Panc1 (cell line): ENCODE measurements around the gene UNC119B.

Experiments
- CTCF ChIP-seq: fragments of 450-650 bp; IDR thresholded peaks from 2 replicates; pipeline ENCODE4 v1.5.1; 2017; ENCODE audit warnings: mild to moderate bottlenecking
- POLR2AphosphoS5 ChIP-seq: IDR thresholded peaks from 2 replicates; pipeline ENCODE4 v1.6.1; 2012; ENCODE audit warnings: mild to moderate bottlenecking, low read depth, low read length, moderate library complexity
- REST ChIP-seq, 2 experiments: IDR thresholded peaks; 2 replicates each; pipeline ENCODE4 v1.6.1; 2011 to 2012; ENCODE audit warnings: low read depth in 2 of 2, control low read depth in 1 of 2, low read length in 1 of 2, mild to moderate bottlenecking in 1 of 2, moderate library complexity in 1 of 2; ENCODE audit not compliant: insufficient read depth in 1 of 2
- TCF7L2 ChIP-seq: IDR thresholded peaks from 2 replicates; pipeline ENCODE4 v1.6.1; 2011; ENCODE audit warnings: mild to moderate bottlenecking, low read depth, low read length, inconsistent platforms

- TF ChIP-seq CTCF, result no peak
- no peak for TF ChIP-seq POLR2AphosphoS5
- TF ChIP-seq TCF7L2, result no peak
- TF ChIP-seq REST (IDR thresholded peaks at IDR 0.05; ENCODE audit: insufficient read depth in 1 of 2, low read depth in 2 of 2, low read length in 1 of 2), result no peak
These were observed 21.7 kb upstream of the UNC119B start for GRCh38 chr12:120688527-120689071.
